ENCODE measurements around the gene CHST15.
"Not testable (repeated sequence)": the region's sequence is repeated elsewhere in the genome, so short reads cannot be mapped to it uniquely, and the experiment has no call there.

Gene CHST15

GRCh38 chr10:124123156-124123555, 29.8 kb upstream of the CHST15 start:
- no peak for DNase-seq

- no peak for DNase-seq
Observed at GRCh38 chr10:124122211-124122610, 28.8 kb upstream of the CHST15 start.

- no peak for DNase-seq
Observed at GRCh38 chr10:124120410-124121061, 27.1 kb upstream of the CHST15 start.

- DNase-seq, result no peak
Observed at GRCh38 chr10:124119946-124120345, 26.5 kb upstream of the CHST15 start.

DNA sequence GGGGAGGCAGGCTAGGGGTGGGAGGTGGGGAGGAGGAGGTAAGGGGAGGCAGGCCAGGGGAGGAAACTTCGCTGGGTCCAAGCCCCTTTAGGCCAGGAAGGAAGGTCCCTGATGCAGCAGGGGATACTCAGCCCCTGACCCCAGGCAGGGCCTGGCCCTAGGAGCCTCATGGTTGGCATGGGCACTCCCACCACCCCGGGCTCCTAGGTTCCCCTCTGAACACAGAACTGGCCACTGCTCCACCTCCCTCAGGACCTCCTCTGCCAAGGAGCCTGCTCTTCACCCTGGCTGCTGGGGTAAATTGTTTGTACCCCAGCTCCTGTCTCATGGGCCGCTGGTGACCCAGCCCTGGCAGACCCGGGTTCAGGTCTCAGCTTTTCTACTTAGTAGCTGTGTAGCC, 25.8 kb upstream of the CHST15 start:
- no peak for DNase-seq

DNA sequence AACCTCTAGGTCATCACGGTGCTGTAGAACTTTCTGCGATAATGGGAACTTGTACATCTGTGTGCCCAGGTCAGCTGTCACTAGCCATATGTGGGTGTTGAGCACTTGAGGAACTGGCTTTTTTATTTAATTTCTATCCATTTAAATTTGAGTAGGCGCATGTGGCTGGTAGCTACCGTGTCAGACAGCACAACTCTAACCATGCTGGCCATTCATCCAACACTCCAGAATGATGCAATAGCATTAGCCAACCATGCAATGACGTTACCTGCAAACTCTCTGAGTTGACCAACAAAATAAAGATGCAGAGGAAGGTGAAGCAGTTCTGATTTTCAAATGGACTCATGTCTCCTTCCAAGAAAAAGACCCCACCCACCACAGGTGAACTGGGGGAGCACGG, 24.4 kb upstream of the CHST15 start:
- DNase-seq, result no peak

GRCh38 chr10:124117511-124117785, 24.1 kb upstream of the CHST15 start:
- no peak for DNase-seq

GRCh38 chr10:124116771-124117510, 23.5 kb upstream of the CHST15 start:
- no peak for DNase-seq

DNA sequence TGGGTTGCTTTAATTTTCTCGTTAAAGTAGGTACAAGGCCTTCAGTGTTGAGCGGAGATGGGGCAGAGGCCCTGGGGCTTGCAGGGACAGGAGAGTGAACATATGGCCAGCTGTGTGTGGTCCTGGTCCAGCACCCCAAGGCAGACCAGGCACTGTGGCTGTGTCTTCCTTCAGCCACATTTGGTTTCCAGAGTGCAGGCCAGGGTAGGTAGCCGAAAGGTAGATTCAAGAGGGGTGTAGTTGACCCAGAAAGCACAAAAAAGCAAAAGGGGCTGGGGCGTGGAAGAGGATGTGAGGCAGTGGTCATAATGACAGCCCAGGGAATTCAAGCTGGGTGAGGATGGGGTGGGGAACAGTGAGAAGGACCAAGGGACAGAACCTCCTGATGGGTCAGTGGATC, 21.3 kb upstream of the CHST15 start:
- no peak for DNase-seq

- no peak for DNase-seq
Observed at GRCh38 chr10:124112891-124113580, 19.6 kb upstream of the CHST15 start.

GRCh38 chr10:124110882-124111281, 17.5 kb upstream of the CHST15 start:
- no peak for DNase-seq

DNA sequence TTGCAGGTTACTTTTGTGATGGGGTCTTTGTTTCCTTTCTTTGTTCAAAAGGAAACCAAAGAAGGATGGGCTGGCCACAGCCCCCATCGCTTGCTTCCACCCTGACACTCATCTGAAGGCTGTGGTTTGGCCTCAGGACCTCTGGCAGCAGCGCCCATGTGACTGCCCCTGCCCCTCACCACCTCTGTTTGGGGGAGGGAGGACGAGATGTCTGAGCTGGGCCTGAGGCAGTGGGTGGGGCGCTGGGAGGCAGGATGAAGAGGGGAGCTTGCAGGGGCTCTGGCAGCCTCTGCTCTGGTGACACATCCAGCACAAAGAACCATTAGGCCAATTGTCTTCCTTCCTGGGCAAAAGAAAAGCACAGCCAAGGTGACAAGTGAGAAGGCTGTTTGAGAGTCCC, 15.9 kb upstream of the CHST15 start:
- DNase-seq, result no peak

DNA sequence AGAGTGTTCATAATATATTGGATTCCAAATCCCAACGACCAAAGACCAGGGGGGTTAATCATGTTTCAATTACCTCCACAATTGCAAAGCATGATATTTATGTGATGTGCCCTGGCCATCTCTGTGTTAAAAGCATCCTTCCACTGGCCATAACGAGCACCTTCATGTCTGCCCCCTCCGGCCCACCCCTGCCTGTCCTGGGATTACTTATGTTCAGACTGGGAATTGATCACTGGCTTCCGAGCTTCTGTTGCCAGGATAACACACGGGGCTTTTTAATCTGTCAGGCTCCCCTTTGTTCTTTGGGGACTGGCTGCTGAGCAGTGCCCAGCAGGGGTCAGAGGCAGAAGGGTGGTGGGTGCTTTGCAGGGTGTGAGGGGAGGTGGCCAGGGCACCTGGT, 13.7 kb upstream of the CHST15 start:
- DNase-seq, result no peak

DNA sequence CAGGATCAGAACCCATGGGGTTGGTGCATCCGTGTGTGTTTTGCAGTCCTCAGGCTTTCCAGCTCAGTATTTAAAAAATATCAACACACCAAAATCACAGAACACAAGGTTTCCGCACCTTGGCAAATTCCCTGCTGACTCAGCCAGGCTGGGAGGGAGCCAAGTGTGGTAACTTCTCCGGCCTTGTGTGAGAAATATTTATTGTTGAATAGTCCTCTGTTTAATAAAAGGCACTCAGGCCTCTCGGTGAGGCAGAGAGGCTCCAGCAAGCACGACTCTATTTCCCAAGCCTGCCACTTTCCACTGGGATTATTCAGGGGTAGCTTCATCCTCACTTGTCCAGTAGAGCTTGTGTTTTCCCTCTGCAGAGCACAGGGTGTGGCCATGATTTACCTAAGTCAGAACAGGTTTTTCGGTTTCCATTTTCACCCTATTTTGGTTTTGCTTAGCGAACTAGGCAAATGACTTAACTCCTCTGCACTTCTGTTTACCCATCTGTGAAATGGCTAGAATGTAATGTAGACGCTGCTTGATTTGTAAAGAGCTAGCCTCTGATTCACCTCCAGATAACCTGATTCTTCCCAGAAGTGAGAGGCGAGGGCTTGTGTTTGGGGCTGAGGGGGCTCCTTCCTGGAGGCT, 13.0 kb upstream of the CHST15 start:
- no peak for DNase-seq

DNA sequence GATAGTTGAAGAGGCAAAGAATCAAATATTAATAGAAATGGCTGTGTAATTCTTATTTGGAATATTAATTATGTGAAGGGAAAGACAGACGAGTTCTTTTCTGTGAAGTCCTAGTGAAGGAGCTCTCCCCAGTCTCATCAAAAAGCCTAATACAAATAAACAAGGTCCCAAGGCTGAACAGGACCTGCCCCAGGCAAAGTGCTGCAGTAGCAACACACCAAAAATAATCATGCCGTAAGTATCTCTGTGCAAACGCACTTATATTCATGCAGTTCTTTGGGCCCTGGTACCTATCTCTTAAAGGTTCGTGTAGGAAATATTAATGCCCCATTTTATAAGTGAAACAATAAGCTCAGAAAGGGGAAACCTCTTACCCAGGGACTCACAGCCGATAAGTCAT, 12.2 kb upstream of the CHST15 start:
- DNase-seq, result no peak

DNA sequence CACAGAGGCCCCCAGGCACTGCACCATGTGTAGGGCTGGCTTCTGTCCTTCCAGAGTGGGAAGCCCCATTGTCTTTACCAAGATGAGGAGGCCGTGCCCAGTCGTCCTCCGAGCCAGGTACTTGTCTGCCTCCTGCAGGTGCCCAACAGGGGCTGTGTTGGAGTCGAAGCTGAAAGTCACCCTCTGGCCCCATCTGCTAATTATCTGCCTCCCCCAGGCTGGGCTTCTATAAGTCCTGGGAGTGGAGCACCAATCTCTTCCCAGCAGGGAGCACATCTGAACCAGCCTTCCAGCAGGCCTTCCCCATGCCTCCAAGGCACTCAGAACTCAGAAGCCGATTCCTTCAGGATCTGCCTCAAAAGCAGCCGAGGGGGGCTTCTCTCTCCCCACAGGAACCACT, 11.6 kb upstream of the CHST15 start:
- DNase-seq, result no peak

DNA sequence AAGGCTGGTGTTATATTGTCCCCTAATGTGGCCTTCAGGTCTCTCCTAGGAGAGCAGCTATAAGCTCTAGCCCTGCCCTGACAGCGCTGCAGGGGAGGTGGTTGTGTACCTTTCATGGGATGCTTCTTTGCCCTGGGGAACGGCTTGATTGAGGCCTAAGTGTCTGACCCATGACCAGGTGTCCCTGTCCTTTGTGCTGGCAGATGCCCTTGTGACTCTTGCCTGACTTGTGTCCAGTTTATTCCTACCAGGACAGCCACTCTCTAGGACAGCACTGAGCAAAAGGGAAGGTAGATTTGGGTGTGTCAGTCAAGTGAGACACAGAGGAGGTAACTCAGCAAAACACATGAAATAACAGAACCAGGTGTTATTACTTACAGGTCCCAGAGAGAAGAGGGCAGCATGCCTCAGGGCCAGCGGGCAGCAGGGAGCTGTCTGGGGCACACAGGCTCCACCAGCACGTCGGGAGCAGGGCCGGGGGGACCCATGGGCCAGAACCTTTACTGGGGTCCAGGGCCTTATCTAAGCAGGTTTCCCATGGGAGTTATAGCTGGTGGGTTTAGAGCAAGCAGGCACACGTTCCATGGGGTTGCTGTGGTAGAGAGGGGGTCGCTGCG, 10.7 kb upstream of the CHST15 start:
- no peak for DNase-seq

DNA sequence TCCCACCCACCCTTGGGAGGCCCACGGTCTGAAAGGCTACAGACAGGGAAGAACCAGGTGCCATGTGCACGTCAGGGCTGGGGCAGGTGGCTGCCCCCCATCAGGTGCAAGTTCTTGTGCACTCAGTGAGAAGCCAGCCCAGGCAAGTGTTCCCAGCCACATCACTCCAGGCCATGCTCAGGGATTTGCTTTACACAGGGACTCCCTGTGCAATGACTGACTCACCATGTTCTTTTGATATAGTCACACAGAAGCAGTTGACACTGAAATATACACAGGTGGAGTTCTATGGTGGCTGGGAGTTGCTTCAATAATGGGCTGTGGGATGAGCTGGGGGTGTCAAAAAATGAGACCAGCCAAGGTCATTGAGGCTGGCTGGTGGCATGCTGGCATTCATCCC, 8.0 kb upstream of the CHST15 start:
- DNase-seq, result no peak

DNA sequence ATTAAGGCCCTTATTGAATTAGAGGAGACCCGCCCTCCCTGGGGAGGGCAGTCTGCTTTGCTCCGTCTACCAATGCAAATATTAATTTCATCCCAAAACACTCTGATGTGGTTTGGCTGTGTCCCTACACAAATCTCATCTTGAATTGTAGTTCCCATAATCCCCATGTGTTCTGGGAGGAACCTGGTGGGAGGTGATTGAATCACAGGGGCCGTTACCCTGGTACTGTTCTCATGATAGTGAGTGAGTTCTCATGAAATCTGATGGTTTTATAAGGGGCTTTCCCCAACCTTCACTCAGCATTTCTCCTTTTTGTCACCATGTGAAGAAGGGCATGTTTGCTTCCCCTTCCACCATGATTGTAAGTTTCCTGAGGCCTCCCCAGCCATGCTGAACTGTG, 7.3 kb upstream of the CHST15 start:
- DNase-seq, result not testable (repeated sequence)

- DNase-seq, result no peak
Observed at GRCh38 chr10:124100124-124100523, 6.7 kb upstream of the CHST15 start.

GRCh38 chr10:124099604-124100003, 6.2 kb upstream of the CHST15 start:
- no peak for DNase-seq

- DNase-seq, result no peak
Observed at GRCh38 chr10:124098575-124098974, 5.2 kb upstream of the CHST15 start.

- DNase-seq, result no peak
Observed at GRCh38 chr10:124097883-124098282, 4.5 kb upstream of the CHST15 start.

DNA sequence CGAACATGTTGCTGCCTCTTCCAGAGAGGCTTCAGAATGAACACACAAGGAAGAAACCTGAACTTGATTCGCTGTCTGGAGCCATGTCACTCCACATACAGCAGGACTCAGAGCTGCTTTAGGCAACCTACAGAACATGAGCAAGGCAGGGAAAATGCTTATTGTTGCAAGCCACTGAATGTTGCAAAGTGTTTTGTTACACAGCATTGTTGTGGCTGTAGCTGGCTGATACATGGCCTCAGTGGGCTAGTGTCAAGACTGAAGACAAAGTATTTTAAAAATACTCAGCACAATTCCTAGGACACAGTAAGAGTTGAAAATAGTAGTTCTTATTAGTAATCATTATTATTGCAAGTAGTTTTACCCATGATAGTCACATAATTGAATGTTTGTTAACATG, 3.1 kb upstream of the CHST15 start:
- no peak for DNase-seq
